Left ventricle myocardium inferior (tissue), 1 donor: Measurements from ENCODE around the gene GRIA1. TPM values are rescaled to one million over a fixed set of nuclear protein-coding genes. Genes with fewer than 3 reads are reported as not detected.

Experiments used
- DNase-seq: peaks from one replicate; pipeline ENCODE4 v3.0.0-alpha.2; 2020
- H3K27ac ChIP-seq: fragments of 200-600 bp; replicated peaks from 2 replicates; pipeline ENCODE4 v1.8.0; 2021
- H3K27me3 ChIP-seq: fragments of 200-600 bp; 2 replicates; pipeline ENCODE4 v1.8.0; 2021; ENCODE audit warnings: low read depth
- H3K36me3 ChIP-seq: fragments of 200-600 bp; 2 replicates; pipeline ENCODE4 v1.8.0; 2021
- H3K4me1 ChIP-seq: fragments of 200-600 bp; 2 replicates; pipeline ENCODE4 v1.8.0; 2021
- H3K4me3 ChIP-seq: fragments of 200-600 bp; 2 replicates; pipeline ENCODE4 v1.8.0; 2021; ENCODE audit warnings: mild to moderate bottlenecking, moderate library complexity
- H3K9me3 ChIP-seq: fragments of 200-600 bp; replicated peaks from 2 replicates; pipeline ENCODE4 v1.8.0; 2021
- intact Hi-C: fragments of 100-400 bp; cut with micrococcal nuclease; formaldehyde crosslinking; loops from one replicate; pipeline ENCODE4 v1.11.0; 2022
- long read RNA-seq: library from polyadenylated mRNA; unstranded; transcript quantifications from one replicate; pipeline ENCODE4 v2.0.0, GENCODE V29; 2021
- total RNA-seq: library from RNA; stranded (reverse); fragmentation: NEBNext Ultra II Directional; extraction: Animal tissue kit (Norgen Biotek cat#: 25700); gene quantifications from one replicate; pipeline ENCODE4 v1.2.1, GENCODE V29; 2021
- TF ChIP-seq, protein P1 (sequence below): fragments of 200-600 bp; IDR thresholded peaks from 2 replicates; pipeline ENCODE4 v1.8.0; 2021; ENCODE audit warnings: antibody characterized with exemption, mild to moderate bottlenecking, borderline replicate concordance
- donor health status: DM: no; HTN: yes; CAD: no; lungs with severe emphysema.

The GRIA1 gene
- total RNA-seq, result 0.14 TPM
- long read RNA-seq, result 0 reads

DNA sequence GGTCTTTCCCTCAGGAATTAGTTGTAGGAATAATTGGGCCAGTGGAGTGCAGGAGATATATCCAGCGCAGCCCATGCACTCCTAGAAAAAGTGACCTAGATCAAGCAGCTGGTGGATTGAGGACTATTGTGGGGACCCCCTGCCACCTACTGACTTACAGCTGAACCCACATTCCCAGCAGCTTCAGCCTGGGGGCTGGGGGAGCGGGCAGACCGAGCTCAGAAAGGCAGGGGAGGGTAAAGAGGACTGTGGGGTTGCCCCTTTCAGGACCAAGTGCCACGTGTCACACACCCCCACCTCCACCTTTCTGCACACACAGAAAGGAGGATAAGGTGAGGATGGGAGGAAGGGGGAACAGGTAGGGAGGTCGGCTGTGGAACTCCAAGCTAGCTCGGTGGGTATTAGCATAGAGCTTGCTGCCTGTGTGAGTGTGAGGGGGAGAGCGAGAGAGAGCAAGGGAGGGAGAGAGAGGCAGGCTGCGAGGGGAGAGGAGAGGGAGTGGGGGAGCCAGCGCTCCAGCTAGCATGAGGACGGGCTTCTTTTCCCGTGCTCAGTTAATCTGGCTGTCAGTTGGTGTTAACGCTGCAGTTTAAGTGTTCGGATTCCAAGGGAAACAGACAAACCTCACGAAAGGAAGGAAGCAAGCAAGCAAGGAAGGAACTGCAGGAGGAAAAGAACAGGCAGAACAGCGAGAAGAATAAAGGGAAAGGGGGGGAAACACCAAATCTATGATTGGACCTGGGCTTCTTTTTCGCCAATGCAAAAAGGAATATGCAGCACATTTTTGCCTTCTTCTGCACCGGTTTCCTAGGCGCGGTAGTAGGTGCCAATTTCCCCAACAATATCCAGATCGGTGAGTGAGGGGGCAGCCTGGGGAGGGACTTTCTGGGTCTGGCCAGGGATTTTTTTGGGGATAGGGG, at the start of gene GRIA1:
GRIA1 (plus strand) TSS at position 553 of the 920 bp plus-strand sequence.
- Histone ChIP-seq H3K36me3 (no peaks in the 10 kb centered on the region), H3K4me1 (peaks cover 7% of the 10 kb centered on the region), H3K4me3 (peak within 1 kb of the TSS; percentile 41), H3K27ac (no peak within 1 kb of the TSS), H3K9me3 (no peaks in the 10 kb centered on the region), H3K27me3 (peaks cover 65% of the 10 kb centered on the region)
- TF ChIP-seq, protein P1, sequence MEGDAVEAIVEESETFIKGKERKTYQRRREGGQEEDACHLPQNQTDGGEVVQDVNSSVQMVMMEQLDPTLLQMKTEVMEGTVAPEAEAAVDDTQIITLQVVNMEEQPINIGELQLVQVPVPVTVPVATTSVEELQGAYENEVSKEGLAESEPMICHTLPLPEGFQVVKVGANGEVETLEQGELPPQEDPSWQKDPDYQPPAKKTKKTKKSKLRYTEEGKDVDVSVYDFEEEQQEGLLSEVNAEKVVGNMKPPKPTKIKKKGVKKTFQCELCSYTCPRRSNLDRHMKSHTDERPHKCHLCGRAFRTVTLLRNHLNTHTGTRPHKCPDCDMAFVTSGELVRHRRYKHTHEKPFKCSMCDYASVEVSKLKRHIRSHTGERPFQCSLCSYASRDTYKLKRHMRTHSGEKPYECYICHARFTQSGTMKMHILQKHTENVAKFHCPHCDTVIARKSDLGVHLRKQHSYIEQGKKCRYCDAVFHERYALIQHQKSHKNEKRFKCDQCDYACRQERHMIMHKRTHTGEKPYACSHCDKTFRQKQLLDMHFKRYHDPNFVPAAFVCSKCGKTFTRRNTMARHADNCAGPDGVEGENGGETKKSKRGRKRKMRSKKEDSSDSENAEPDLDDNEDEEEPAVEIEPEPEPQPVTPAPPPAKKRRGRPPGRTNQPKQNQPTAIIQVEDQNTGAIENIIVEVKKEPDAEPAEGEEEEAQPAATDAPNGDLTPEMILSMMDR, result no peak
- DNase-seq, result no peak
- intact Hi-C loops, result no loop called here

DNA sequence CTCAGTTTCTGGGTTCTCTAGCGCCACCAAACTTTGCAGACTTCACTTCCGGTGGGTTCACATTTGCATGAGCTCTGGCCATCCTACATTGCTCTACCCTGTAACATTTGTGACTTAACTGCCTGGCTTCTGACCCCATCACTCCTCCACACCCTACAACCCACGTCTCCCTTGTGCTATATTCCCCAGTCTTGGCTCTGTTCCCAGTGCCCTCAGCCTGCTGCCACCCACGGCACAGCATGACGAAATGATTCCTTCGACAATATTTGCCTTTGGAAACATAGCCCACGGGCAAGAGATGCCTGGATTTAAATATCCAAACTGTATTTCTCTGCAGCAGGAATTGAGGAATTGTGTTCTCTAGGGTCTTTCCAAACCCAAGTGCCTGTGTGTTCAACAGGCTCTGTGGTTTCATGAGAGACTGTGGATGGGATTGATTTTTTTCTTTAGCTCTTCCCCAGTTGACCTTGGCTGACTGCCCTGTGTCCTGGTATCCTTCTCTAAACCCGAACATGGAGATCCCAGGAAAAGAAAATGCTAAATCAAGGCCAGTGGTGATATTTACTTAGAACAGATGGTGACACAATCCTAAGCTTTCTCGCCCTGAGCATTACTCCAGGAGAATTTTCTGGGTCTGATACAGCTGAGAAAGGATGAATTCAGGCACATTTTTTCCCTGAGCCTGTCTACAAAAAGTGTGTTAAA, 44.4 kb upstream of the GRIA1 start:
- TF ChIP-seq, protein P1, result no peak
- Histone ChIP-seq H3K4me3 (no peak overlapping the region), H3K27me3 (peaks cover 27% of the 10 kb centered on the region), H3K27ac (no peak overlapping the region), H3K4me1 (no peaks in the 10 kb centered on the region), H3K36me3 (no peaks in the 10 kb centered on the region), H3K9me3 (no peaks in the 10 kb centered on the region)
- intact Hi-C loops, result no loop called here
- no peak for DNase-seq

DNA sequence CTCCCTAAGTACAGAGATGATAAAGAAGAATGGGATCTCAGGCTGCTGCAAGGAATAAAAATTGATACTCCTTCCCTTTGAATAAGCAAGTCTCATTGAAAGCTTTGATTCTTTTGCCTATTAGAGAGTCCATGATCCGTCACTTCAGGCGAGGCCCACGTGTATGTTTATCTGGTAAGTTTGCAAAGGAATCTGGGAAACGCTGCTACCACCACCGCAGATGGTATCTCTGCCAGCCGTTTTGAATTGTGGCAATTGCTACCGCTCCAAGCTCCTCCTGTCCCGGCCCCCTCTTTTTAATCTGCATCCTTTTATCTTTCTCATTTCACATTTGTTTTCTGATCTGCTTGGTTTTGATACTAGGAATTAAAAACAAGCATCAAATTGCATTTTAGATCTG, 42.9 kb upstream of the GRIA1 start:
- intact Hi-C loops, result no loop called here
- Histone ChIP-seq H3K27me3 (peaks cover 16% of the 10 kb centered on the region), H3K4me1 (no peaks in the 10 kb centered on the region), H3K9me3 (no peaks in the 10 kb centered on the region), H3K27ac (no peak overlapping the region), H3K36me3 (no peaks in the 10 kb centered on the region), H3K4me3 (no peak overlapping the region)
- DNase-seq, result no peak
- TF ChIP-seq, protein P1, result no peak

DNA sequence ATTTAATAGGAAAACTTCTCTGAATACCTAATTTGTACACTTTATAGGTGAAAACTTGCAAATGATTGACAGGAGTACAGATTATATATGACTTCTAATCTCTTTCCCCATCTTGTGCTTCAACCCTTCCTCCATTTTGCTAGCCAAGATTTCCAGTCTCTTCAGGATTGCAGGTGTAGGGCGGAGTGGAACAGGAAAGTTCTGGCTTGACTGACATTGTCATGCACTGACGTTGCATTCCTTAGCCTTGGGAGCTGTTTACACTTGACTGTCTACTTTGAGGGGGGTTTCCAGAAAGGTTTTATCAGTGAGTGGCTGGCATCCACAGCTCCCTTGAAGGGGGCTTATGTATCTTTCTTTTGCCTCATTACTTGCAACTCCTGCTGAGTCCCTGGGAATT, 34.1 kb upstream of the GRIA1 start:
- H3K27me3 ChIP-seq, result no peaks in the 10 kb centered on the region
- TF ChIP-seq, protein P1, result no peak
- DNase-seq, result no peak
- H3K36me3 ChIP-seq, result no peaks in the 10 kb centered on the region
- H3K4me1 ChIP-seq, result no peaks in the 10 kb centered on the region
- H3K27ac ChIP-seq, result no peak overlapping the region
- no peaks in the 10 kb centered on the region for H3K9me3 ChIP-seq
- intact Hi-C loops, result no loop called here
- H3K4me3 ChIP-seq, result no peak overlapping the region

DNA sequence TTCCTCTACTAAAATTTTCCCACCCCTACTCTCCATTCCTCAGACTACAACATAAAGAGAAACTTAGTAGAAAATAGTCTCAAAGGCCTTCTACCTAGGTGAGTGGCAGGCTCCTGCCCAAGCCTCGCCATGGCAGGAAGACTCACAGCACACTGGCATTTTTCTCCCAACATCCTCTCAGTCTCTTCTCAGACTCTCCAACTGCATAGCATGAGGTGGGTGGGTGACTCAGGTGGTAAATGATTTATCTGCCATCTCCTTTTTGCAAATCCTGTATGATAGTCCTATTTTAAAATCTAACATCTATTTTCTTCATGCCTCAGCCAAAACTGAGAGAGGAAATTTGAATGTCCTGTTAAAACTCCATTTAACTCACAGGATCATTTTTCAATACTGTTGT, 33.5 kb upstream of the GRIA1 start:
- Histone ChIP-seq H3K36me3 (no peaks in the 10 kb centered on the region), H3K4me1 (no peaks in the 10 kb centered on the region), H3K27ac (no peak overlapping the region), H3K4me3 (no peak overlapping the region), H3K9me3 (no peaks in the 10 kb centered on the region), H3K27me3 (no peaks in the 10 kb centered on the region)
- TF ChIP-seq, protein P1, result no peak
- no peak for DNase-seq
- intact Hi-C loops, result no loop called here
